H9 (cell line): Measurements from ENCODE around the gene PRLHR. TPM values are rescaled to one million over a fixed set of nuclear protein-coding genes. Genes with fewer than 3 reads are reported as not detected.

ENCODE experiments used
- DNase-seq: peaks from one replicate; pipeline ENCODE4 v3.0.0-alpha.2; 2017
- H2AFZ ChIP-seq: one replicate; pipeline ENCODE4 v1.6.1; 2013; ENCODE audit warnings: mild to moderate bottlenecking, low read length, control low read depth, moderate library complexity
- H2AK5ac ChIP-seq: 2 replicates; pipeline ENCODE4 v1.6.1; 2013; ENCODE audit warnings: low read length, control low read depth, mixed read lengths; ENCODE audit not compliant: insufficient read length
- H2BK120ac ChIP-seq: one replicate; pipeline ENCODE4 v1.6.1; 2013; ENCODE audit warnings: low read depth, mild to moderate bottlenecking, low read length, control low read depth, inconsistent platforms; ENCODE audit not compliant: poor library complexity, severe bottlenecking
- H2BK12ac ChIP-seq: 2 replicates; pipeline ENCODE4 v1.6.1; 2013; ENCODE audit warnings: low read length, control low read depth, mixed read lengths, low read depth; ENCODE audit not compliant: insufficient read length
- H2BK15ac ChIP-seq: 2 replicates; pipeline ENCODE4 v1.6.1; 2013; ENCODE audit warnings: low read depth, low read length, control low read depth
- H2BK20ac ChIP-seq: one replicate; pipeline ENCODE4 v1.6.1; 2013; ENCODE audit warnings: low read depth, mild to moderate bottlenecking, low read length, control low read depth, inconsistent platforms; ENCODE audit not compliant: poor library complexity, severe bottlenecking
- H2BK5ac ChIP-seq: 2 replicates; pipeline ENCODE4 v1.6.1; 2013; ENCODE audit warnings: low read length, control low read depth, mixed read lengths; ENCODE audit not compliant: insufficient read length
- H3K14ac ChIP-seq: 2 replicates; pipeline ENCODE4 v1.6.1; 2013; ENCODE audit warnings: low read length, control low read depth; ENCODE audit not compliant: insufficient read depth
- H3K18ac ChIP-seq: 2 replicates; pipeline ENCODE4 v1.6.1; 2013; ENCODE audit warnings: low read depth, mild to moderate bottlenecking, mixed read lengths, low read length, control low read depth; ENCODE audit not compliant: insufficient read length
- H3K23ac ChIP-seq: 2 replicates; pipeline ENCODE4 v1.6.1; 2013; ENCODE audit warnings: low read length, control low read depth, mixed read lengths, low read depth; ENCODE audit not compliant: insufficient read length
- H3K23me2 ChIP-seq: 2 replicates; pipeline ENCODE4 v1.6.1; 2013; ENCODE audit warnings: low read depth, mild to moderate bottlenecking, mixed read lengths, low read length, control low read depth; ENCODE audit not compliant: insufficient read length, poor library complexity, severe bottlenecking
- H3K27ac ChIP-seq: 2 replicates; pipeline ENCODE4 v1.5.1; 2013; ENCODE audit warnings: low read length, control low read depth, mixed read lengths, low read depth; ENCODE audit not compliant: insufficient read length
- H3K27me3 ChIP-seq: 2 replicates; pipeline ENCODE4 v1.6.1; 2013; ENCODE audit warnings: low read length, control low read depth, inconsistent platforms; ENCODE audit not compliant: insufficient read depth
- H3K4ac ChIP-seq: 2 replicates; pipeline ENCODE4 v1.6.1; 2013; ENCODE audit warnings: low read depth, mild to moderate bottlenecking, control low read depth, inconsistent platforms, low read length, moderate library complexity
- H3K4me1 ChIP-seq: 2 replicates; pipeline ENCODE4 v1.6.1; 2013; ENCODE audit warnings: low read length, control low read depth, inconsistent platforms; ENCODE audit not compliant: insufficient read depth
- H3K4me2 ChIP-seq: 2 replicates; pipeline ENCODE4 v1.6.1; 2013; ENCODE audit warnings: low read length, control low read depth, mixed read lengths; ENCODE audit not compliant: insufficient read length, insufficient read depth
- H3K56ac ChIP-seq: 2 replicates; pipeline ENCODE4 v1.6.1; 2013; ENCODE audit warnings: low read depth, mild to moderate bottlenecking, mixed read lengths, low read length, control low read depth; ENCODE audit not compliant: insufficient read length
- H3K79me1 ChIP-seq: 2 replicates; pipeline ENCODE4 v1.6.1; 2013; ENCODE audit warnings: low read depth, mild to moderate bottlenecking, moderate library complexity, low read length, control low read depth, inconsistent platforms; ENCODE audit not compliant: insufficient read depth, poor library complexity, severe bottlenecking
- H3K79me2 ChIP-seq: 2 replicates; pipeline ENCODE4 v1.6.1; 2013; ENCODE audit warnings: low read length, control low read depth, inconsistent platforms; ENCODE audit not compliant: insufficient read depth
- H3K9ac ChIP-seq: 2 replicates; pipeline ENCODE4 v1.6.1; 2013; ENCODE audit warnings: low read length, control low read depth, mixed read lengths; ENCODE audit not compliant: insufficient read length; ENCODE audit errors: extremely low read depth
- H3K9me3 ChIP-seq: one replicate; pipeline ENCODE4 v1.6.1; 2013; ENCODE audit warnings: low read depth, low read length, inconsistent platforms; ENCODE audit not compliant: control insufficient read depth
- H3T11ph ChIP-seq: one replicate; pipeline ENCODE4 v1.6.1; 2013; ENCODE audit warnings: mild to moderate bottlenecking, low read length, control low read depth, inconsistent platforms
- H4K20me1 ChIP-seq: one replicate; pipeline ENCODE4 v1.6.1; 2013; ENCODE audit not compliant: control insufficient read depth, insufficient read length, insufficient read depth
- H4K5ac ChIP-seq: 2 replicates; pipeline ENCODE4 v1.6.1; 2013; ENCODE audit warnings: low read depth, mild to moderate bottlenecking, mixed read lengths, low read length, control low read depth; ENCODE audit not compliant: insufficient read length
- H4K8ac ChIP-seq: replicated peaks from 2 replicates; pipeline ENCODE4 v1.6.1; 2013; ENCODE audit warnings: low read length, control low read depth, mixed read lengths, low read depth; ENCODE audit not compliant: insufficient read length
- H4K91ac ChIP-seq: 2 replicates; pipeline ENCODE4 v1.6.1; 2013; ENCODE audit warnings: low read depth, mild to moderate bottlenecking, moderate library complexity, mixed read lengths, low read length, control low read depth; ENCODE audit not compliant: insufficient read length
- H3K27ac Mint-ChIP-seq, 3 experiments: 2 replicates in 2 of 3; 3 replicates in 1 of 3; pipeline ENCODE4 v1.8.0; 2020 to 2021; ENCODE audit warnings: mixed read lengths in 3 of 3, mild to moderate bottlenecking in 1 of 3, moderate library complexity in 1 of 3
- H3K27me3 Mint-ChIP-seq: 2 replicates; pipeline ENCODE4 v1.8.0; 2021; ENCODE audit warnings: low read depth, mild to moderate bottlenecking, moderate library complexity, mixed read lengths
- H3K36me3 Mint-ChIP-seq, 3 experiments: 2 replicates in 2 of 3; 3 replicates in 1 of 3; pipeline ENCODE4 v1.8.0; 2020 to 2021; ENCODE audit warnings: low read depth in 3 of 3, mixed read lengths in 3 of 3; ENCODE audit not compliant: insufficient read depth in 1 of 3
- H3K4me1 Mint-ChIP-seq, 2 experiments: 2 replicates each; pipeline ENCODE4 v1.8.0; 2020; ENCODE audit warnings: mixed read lengths in 2 of 2
- H3K4me3 Mint-ChIP-seq, 2 experiments: 2 replicates in 1 of 2; 3 replicates in 1 of 2; pipeline ENCODE4 v1.8.0; 2020 to 2021; ENCODE audit warnings: mild to moderate bottlenecking in 2 of 2, mixed read lengths in 2 of 2, moderate library complexity in 1 of 2
- H3K9me3 Mint-ChIP-seq, 2 experiments: 2 replicates in 1 of 2; 3 replicates in 1 of 2; pipeline ENCODE4 v1.8.0; 2020; ENCODE audit warnings: mild to moderate bottlenecking in 2 of 2, mixed read lengths in 2 of 2, moderate library complexity in 1 of 2
- CTCF ChIP-seq: fragments of 200-600 bp; sonication (generic); conservative IDR thresholded peaks from 3 replicates; pipeline ENCODE4 v1.8.0; 2021; ENCODE audit warnings: antibody characterized with exemption, mild to moderate bottlenecking
- WGBS: extraction: QIAGEN DNeasy Blood & Tissue Kit; methylation state at CpG from one replicate; pipeline ENCODE4 v1.1.7; 2013; ENCODE audit warnings: missing lambda C conversion rate, low lambda C conversion rate, mixed read lengths; ENCODE audit not compliant: insufficient read length; ENCODE audit errors: extremely low coverage; 5-methylcytosine and 5-hydroxymethylcytosine counted together
- total RNA-seq: library from RNA; stranded (reverse); gene quantifications from 2 replicates; pipeline ENCODE4 v1.2.1, GENCODE V29; 2021

PRLHR gene
- total RNA-seq, 1 experiment from 2014 or later, result not detected

GRCh38 chr10:118584181-118584954 lies 11.1 kb downstream of the PRLHR start:
- no peaks in the 10 kb centered on the region for H3K9me3 Mint-ChIP-seq
- Histone ChIP-seq H2AFZ (no peak overlapping the region), H3K56ac (no peak overlapping the region), H3T11ph (no peak overlapping the region), H3K18ac (no peak overlapping the region), H2BK5ac (no peak overlapping the region), H2AK5ac (no peak overlapping the region), H3K14ac (no peak overlapping the region), H4K91ac (no peak overlapping the region), H2BK15ac (no peak overlapping the region), H3K9ac (no peak overlapping the region), H3K27me3 (no peaks in the 10 kb centered on the region), H3K27ac (no peak overlapping the region), H4K20me1 (no peaks in the 10 kb centered on the region), H2BK20ac (no peak overlapping the region), H3K4me2 (no peak overlapping the region), H3K23ac (no peak overlapping the region), H3K4me1 (no peaks in the 10 kb centered on the region), H3K9me3 (no peaks in the 10 kb centered on the region), H3K4ac (no peak overlapping the region), H4K5ac (no peak overlapping the region), H3K79me2 (no peaks in the 10 kb centered on the region), H2BK120ac (no peak overlapping the region), H4K8ac (no peak overlapping the region), H2BK12ac (no peak overlapping the region), H3K79me1 (no peaks in the 10 kb centered on the region), H3K23me2 (no peaks in the 10 kb centered on the region)
- no peak overlapping the region for H3K4me3 Mint-ChIP-seq
- H3K4me1 Mint-ChIP-seq, result peaks cover 2 to 6% of the 10 kb centered on the region in 2 experiments; a peak in 3 of 4 replicates
- WGBS, result no CpG with 5 or more reads among the region's 6 CpGs
- H3K36me3 Mint-ChIP-seq, result no peaks in the 10 kb centered on the region; a peak in 1 of 7 replicates
- TF ChIP-seq CTCF, result no peak
- H3K27ac Mint-ChIP-seq, result no peak overlapping the region; a peak in 1 of 7 replicates
- DNase-seq, result no peak
- peaks cover 21% of the 10 kb centered on the region for H3K27me3 Mint-ChIP-seq
